K562 (cell line): ENCODE results near the gene FGF12. TPM values are rescaled to one million over a fixed set of nuclear protein-coding genes. Genes with fewer than 3 reads are reported as not detected.

ENCODE experiments used
- ATAC-seq: fragments of 200-7000 bp; cut with Tn5 transposase; 3 replicates; pipeline ENCODE4 v1.9.1; 2020; ENCODE audit warnings: moderate library complexity
- BruUV-seq: library from RNA; stranded (reverse); fragments of 400-500 nt; replicated peaks from 2 replicates; lab custom pipeline; 2021; lab: Mats Ljungman, UMichigan
- CTCF ChIA-PET: fragments of 300-600 bp; formaldehyde crosslinking; extraction: SDS; loops from one replicate; lab custom pipeline; 2021; ENCODE audit warnings: low intra/inter-chr PET ratio; lab: Yijun Ruan, JAX
- POLR2A ChIA-PET: fragments of 300-600, 350-650 bp; sonication (Branson Sonifier 250); formaldehyde crosslinking; extraction: SDS; loops from one replicate; lab custom pipeline; 2021; ENCODE audit warnings: antibody characterized with exemption, inconsistent platforms; lab: Yijun Ruan, JAX
- DNase-seq, 4 experiments: peaks; one replicate each; pipeline versions ENCODE4 v3.0.0 to v3.0.0-alpha.2; 2011 to 2018; ENCODE audit warnings: low spot score in 3 of 4, mixed read lengths in 3 of 4; ENCODE audit errors: extremely low read depth in 1 of 4
- FAIRE-seq: peaks from 2 replicates; lab custom pipeline; 2011; peaks lifted over from hg19 to GRCh38; lab: Jason Lieb, UNC
- H2AFZ ChIP-seq: 2 replicates; pipeline ENCODE4 v1.6.0; 2011; ENCODE audit warnings: low read depth, low read length, control low read depth, inconsistent platforms
- H3K27ac ChIP-seq: fragments of 200-600 bp; 3 replicates; pipeline ENCODE4 v1.8.0; 2011; ENCODE audit warnings: low read depth, mild to moderate bottlenecking, control low read depth, inconsistent platforms, low read length, moderate library complexity, mixed read lengths; ENCODE audit errors: extremely low read depth
- H3K27me3 ChIP-seq, 2 experiments: fragments of 300-600 bp in 1 of 2; 2 replicates in 1 of 2; 3 replicates in 1 of 2; pipeline versions ENCODE4 v1.6.0 to v1.8.0; 2011; ENCODE audit warnings: inconsistent platforms in 2 of 2, low read length in 2 of 2, mild to moderate bottlenecking in 1 of 2, mixed read lengths in 1 of 2, moderate library complexity in 1 of 2; ENCODE audit not compliant: control insufficient read depth in 2 of 2, insufficient read depth in 2 of 2
- H3K36me3 ChIP-seq: fragments of 300-600 bp; 3 replicates; pipeline ENCODE4 v1.8.0; 2011; ENCODE audit warnings: mild to moderate bottlenecking, low read length, inconsistent platforms; ENCODE audit not compliant: control insufficient read depth, insufficient read depth
- H3K4me1 ChIP-seq, 2 experiments: fragments of 200-600 bp in 1 of 2; replicated peaks in 1 of 2; 2 replicates in 1 of 2; 3 replicates in 1 of 2; pipeline versions ENCODE4 v1.5.1 to v1.8.0; 2011; ENCODE audit warnings: inconsistent platforms in 2 of 2, low read length in 2 of 2, mild to moderate bottlenecking in 1 of 2, mixed read lengths in 1 of 2, moderate library complexity in 1 of 2; ENCODE audit not compliant: control insufficient read depth in 2 of 2, insufficient read depth in 2 of 2
- H3K4me2 ChIP-seq: 2 replicates; pipeline ENCODE4 v1.6.1; 2011; ENCODE audit warnings: low read length, control low read depth, inconsistent platforms, mixed read lengths; ENCODE audit not compliant: insufficient read depth
- H3K4me3 ChIP-seq: fragments of 200-600 bp; sonication (generic), shearing (Covaris generic); 2 replicates; pipeline ENCODE4 v1.5.1; 2016; ENCODE audit warnings: control low read depth, inconsistent platforms
- H3K79me2 ChIP-seq: fragments of 200-600 bp; 3 replicates; pipeline ENCODE4 v1.8.0; 2011; ENCODE audit warnings: low read length, inconsistent platforms; ENCODE audit not compliant: control insufficient read depth, insufficient read depth
- H3K9ac ChIP-seq, 2 experiments: 2 replicates each; pipeline versions ENCODE4 v1.6.0 to v1.6.1; 2011; ENCODE audit warnings: low read depth in 2 of 2, low read length in 2 of 2, control low read depth in 1 of 2, inconsistent platforms in 1 of 2, mild to moderate bottlenecking in 1 of 2, mixed read lengths in 1 of 2; ENCODE audit not compliant: insufficient read depth in 1 of 2
- H3K9me1 ChIP-seq: one replicate; pipeline ENCODE4 v1.6.0; 2011; ENCODE audit warnings: inconsistent platforms, mild to moderate bottlenecking, low read length, moderate library complexity; ENCODE audit not compliant: control insufficient read depth, insufficient read depth
- H3K9me3 ChIP-seq: replicated peaks from 2 replicates; pipeline ENCODE4 v1.5.1; 2011; ENCODE audit warnings: low read depth, low read length, inconsistent platforms; ENCODE audit not compliant: control insufficient read depth, insufficient read depth
- H4K20me1 ChIP-seq: replicated peaks from 2 replicates; pipeline ENCODE4 v1.6.1; 2011; ENCODE audit warnings: low read length, inconsistent platforms, mixed read lengths; ENCODE audit not compliant: control insufficient read depth, insufficient read depth
- CHD2 ChIP-seq: IDR thresholded peaks from 2 replicates; pipeline ENCODE4 v1.6.1; 2011; ENCODE audit warnings: low read depth, low read length
- DPF2 ChIP-seq: fragments of 450-650 bp; IDR thresholded peaks from 2 replicates; pipeline ENCODE4 v1.6.1; 2016
- ELF1 ChIP-seq: fragments of 200-800 bp; sonication (Bioruptor generic); IDR thresholded peaks from 2 replicates; pipeline ENCODE4 v1.6.1; 2016; ENCODE audit warnings: missing genetic modification characterization, missing compliant biosample characterization
- FIP1L1 ChIP-seq: fragments of 200-400 bp; formaldehyde crosslinking; IDR thresholded peaks from 2 replicates; pipeline ENCODE4 v1.6.1; 2018; ENCODE audit warnings: mild to moderate bottlenecking, low read depth, low read length; ENCODE audit not compliant: poor library complexity, severe bottlenecking
- FUS ChIP-seq: fragments of 200-400 bp; formaldehyde crosslinking; optimal IDR thresholded peaks from 2 replicates; pipeline ENCODE3; 2017; ENCODE audit warnings: low read depth, low read length
- NCOA2 ChIP-seq, 2 experiments: fragments of 450-650 bp; IDR thresholded peaks; 2 replicates each; pipeline ENCODE4 v1.6.1; 2018; ENCODE audit warnings: mild to moderate bottlenecking in 2 of 2, moderate library complexity in 1 of 2; ENCODE audit not compliant: partially characterized antibody in 2 of 2
- RFX1 ChIP-seq: fragments of 450-650 bp; IDR thresholded peaks from 2 replicates; pipeline ENCODE4 v1.6.1; 2016; ENCODE audit warnings: mild to moderate bottlenecking, moderate library complexity
- ZNF23 ChIP-seq: fragments of 250-450 bp; sonication (Bioruptor Pico); IDR thresholded peaks from 2 replicates; pipeline ENCODE4 v1.4.0; 2020; ENCODE audit warnings: mild to moderate bottlenecking
- in situ Hi-C: fragments of 300-500 bp; cut with MboI; formaldehyde crosslinking; loops from 4 replicates; pipeline ENCODE4 v1.15.0; 2018; ENCODE audit warnings: inconsistent platforms, mixed read lengths
- intact Hi-C: fragments of 100-400 bp; cut with micrococcal nuclease; formaldehyde crosslinking; loops from 2 replicates; pipeline ENCODE4 v1.14.2; 2022
- polyA plus RNA-seq, 8 experiments: library from polyadenylated mRNA; depleted of rRNA in 4 of 8; stranded (reverse) in 5 of 8; unstranded in 3 of 8; fragments of >200 nt; fragmentation: Nextera tagmentation in 2 of 8; fragmentation: Illumina TruSeq in 1 of 8; extraction: Ambion mirVana in 2 of 8; extraction: Trizol in 1 of 8; gene quantifications; 2 replicates each; pipeline versions ENCODE4 v1.2.1 to v1.2.3, GENCODE V29; 2011 to 2014; ENCODE audit warnings: inconsistent platforms in 1 of 8, missing spikeins in 1 of 8
- total RNA-seq, 7 experiments: library from RNA; depleted of rRNA in 6 of 7; stranded (reverse); fragments of >200 nt in 6 of 7; fragmentation: Illumina TruSeq in 2 of 7; extraction: Trizol in 2 of 7; gene quantifications; 2 replicates each; pipeline versions ENCODE4 v1.2.1 to v1.2.3, GENCODE V29; 2011 to 2021; ENCODE audit warnings: low replicate concordance in 1 of 7
- TF ChIP-seq, protein P1 (sequence below): sonication (generic); formaldehyde crosslinking; IDR thresholded peaks from 2 replicates; pipeline ENCODE4 v1.8.0; 2022; ENCODE audit warnings: mild to moderate bottlenecking, low read depth, missing genetic modification reagents
- TF ChIP-seq, protein P2 (sequence below): sonication (generic); formaldehyde crosslinking; IDR thresholded peaks from 2 replicates; pipeline ENCODE4 v1.8.1; 2023; ENCODE audit warnings: mild to moderate bottlenecking, missing genetic modification reagents
- TF ChIP-seq, protein P3 (sequence below): conservative IDR thresholded peaks from 2 replicates; pipeline ENCODE4 v1.6.1; 2011; ENCODE audit warnings: low read depth, mild to moderate bottlenecking, low read length; ENCODE audit not compliant: control insufficient read depth
- TF ChIP-seq, protein P4 (sequence below): sonication (generic); formaldehyde crosslinking; IDR thresholded peaks from 2 replicates; pipeline ENCODE4 v1.8.0; 2023; ENCODE audit warnings: mild to moderate bottlenecking, missing genetic modification reagents
- TF ChIP-seq, protein P5 (sequence below), 2 experiments: fragments of 450-650 bp; conservative IDR thresholded peaks; 2 replicates each; pipeline ENCODE4 v1.6.1; 2017; ENCODE audit warnings: mild to moderate bottlenecking in 2 of 2, moderate library complexity in 2 of 2

Gene FGF12
- total and polyA plus RNA-seq, 9 of the 15 experiments (the other 6 are each of a cell fraction or from before 2014, with no cell fraction given): not detected

DNA sequence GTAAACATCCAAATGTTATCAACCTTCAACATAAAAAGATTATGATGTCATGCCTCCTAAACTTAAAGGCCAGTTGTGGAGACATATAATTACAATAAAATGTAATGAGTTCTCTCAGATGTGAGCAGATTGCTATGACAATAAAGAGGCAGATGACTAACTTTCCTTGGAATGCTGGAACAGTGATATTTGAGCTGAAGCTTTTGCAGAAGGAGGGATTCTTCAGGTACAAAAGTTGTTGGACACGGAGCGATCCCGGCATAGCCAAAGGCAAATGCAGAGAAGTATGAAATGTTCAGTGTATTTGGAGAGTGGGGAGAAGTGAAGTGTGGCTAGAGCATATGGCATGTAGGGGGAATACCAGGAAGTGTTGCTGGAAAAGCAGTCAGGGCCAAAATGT lies 520.1 kb downstream of the FGF12 start (continued):
- TF ChIP-seq, protein P1, sequence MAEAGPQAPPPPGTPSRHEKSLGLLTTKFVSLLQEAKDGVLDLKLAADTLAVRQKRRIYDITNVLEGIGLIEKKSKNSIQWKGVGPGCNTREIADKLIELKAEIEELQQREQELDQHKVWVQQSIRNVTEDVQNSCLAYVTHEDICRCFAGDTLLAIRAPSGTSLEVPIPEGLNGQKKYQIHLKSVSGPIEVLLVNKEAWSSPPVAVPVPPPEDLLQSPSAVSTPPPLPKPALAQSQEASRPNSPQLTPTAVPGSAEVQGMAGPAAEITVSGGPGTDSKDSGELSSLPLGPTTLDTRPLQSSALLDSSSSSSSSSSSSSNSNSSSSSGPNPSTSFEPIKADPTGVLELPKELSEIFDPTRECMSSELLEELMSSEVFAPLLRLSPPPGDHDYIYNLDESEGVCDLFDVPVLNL (CRISPR knock-in tag): no peak
- TF ChIP-seq, protein P2, sequence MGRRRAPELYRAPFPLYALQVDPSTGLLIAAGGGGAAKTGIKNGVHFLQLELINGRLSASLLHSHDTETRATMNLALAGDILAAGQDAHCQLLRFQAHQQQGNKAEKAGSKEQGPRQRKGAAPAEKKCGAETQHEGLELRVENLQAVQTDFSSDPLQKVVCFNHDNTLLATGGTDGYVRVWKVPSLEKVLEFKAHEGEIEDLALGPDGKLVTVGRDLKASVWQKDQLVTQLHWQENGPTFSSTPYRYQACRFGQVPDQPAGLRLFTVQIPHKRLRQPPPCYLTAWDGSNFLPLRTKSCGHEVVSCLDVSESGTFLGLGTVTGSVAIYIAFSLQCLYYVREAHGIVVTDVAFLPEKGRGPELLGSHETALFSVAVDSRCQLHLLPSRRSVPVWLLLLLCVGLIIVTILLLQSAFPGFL (CRISPR knock-in tag): no peak
- no peak for TF ChIP-seq ELF1 (tag)
- no peak for TF ChIP-seq NCOA2 (IDR thresholded peaks at IDR 0.05; ENCODE audit: partially characterized antibody in 2 of 2)
- no peak for TF ChIP-seq CHD2
- no peak for TF ChIP-seq ZNF23 (CRISPR knock-in tag)

DNA sequence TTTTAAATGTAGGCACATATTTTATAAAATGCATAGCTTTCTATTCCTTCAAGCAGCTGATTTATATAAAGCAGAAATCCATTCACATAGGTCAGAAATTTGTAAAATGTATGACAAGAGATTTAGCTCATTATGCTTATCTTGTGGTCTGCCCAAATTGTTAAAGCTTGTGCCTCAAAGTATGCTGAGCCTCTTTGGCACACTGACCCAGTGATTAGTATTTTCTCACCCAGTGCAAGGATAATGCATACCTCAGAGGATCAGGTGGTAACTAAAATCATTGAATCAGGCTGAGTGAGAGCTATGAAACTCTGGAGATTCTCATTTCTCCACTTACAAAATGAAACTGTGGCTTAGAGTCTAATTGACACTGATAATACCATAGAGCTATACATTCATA lies 533.3 kb downstream of the FGF12 start:
- TF ChIP-seq FUS (no peak), RFX1 (no peak), FIP1L1 (no peak), DPF2 (no peak)
- TF ChIP-seq, protein P3, sequence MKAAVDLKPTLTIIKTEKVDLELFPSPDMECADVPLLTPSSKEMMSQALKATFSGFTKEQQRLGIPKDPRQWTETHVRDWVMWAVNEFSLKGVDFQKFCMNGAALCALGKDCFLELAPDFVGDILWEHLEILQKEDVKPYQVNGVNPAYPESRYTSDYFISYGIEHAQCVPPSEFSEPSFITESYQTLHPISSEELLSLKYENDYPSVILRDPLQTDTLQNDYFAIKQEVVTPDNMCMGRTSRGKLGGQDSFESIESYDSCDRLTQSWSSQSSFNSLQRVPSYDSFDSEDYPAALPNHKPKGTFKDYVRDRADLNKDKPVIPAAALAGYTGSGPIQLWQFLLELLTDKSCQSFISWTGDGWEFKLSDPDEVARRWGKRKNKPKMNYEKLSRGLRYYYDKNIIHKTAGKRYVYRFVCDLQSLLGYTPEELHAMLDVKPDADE: no peak
- TF ChIP-seq, protein P4, sequence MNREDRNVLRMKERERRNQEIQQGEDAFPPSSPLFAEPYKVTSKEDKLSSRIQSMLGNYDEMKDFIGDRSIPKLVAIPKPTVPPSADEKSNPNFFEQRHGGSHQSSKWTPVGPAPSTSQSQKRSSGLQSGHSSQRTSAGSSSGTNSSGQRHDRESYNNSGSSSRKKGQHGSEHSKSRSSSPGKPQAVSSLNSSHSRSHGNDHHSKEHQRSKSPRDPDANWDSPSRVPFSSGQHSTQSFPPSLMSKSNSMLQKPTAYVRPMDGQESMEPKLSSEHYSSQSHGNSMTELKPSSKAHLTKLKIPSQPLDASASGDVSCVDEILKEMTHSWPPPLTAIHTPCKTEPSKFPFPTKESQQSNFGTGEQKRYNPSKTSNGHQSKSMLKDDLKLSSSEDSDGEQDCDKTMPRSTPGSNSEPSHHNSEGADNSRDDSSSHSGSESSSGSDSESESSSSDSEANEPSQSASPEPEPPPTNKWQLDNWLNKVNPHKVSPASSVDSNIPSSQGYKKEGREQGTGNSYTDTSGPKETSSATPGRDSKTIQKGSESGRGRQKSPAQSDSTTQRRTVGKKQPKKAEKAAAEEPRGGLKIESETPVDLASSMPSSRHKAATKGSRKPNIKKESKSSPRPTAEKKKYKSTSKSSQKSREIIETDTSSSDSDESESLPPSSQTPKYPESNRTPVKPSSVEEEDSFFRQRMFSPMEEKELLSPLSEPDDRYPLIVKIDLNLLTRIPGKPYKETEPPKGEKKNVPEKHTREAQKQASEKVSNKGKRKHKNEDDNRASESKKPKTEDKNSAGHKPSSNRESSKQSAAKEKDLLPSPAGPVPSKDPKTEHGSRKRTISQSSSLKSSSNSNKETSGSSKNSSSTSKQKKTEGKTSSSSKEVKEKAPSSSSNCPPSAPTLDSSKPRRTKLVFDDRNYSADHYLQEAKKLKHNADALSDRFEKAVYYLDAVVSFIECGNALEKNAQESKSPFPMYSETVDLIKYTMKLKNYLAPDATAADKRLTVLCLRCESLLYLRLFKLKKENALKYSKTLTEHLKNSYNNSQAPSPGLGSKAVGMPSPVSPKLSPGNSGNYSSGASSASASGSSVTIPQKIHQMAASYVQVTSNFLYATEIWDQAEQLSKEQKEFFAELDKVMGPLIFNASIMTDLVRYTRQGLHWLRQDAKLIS (CRISPR knock-in tag): no peak
- TF ChIP-seq, protein P5, sequence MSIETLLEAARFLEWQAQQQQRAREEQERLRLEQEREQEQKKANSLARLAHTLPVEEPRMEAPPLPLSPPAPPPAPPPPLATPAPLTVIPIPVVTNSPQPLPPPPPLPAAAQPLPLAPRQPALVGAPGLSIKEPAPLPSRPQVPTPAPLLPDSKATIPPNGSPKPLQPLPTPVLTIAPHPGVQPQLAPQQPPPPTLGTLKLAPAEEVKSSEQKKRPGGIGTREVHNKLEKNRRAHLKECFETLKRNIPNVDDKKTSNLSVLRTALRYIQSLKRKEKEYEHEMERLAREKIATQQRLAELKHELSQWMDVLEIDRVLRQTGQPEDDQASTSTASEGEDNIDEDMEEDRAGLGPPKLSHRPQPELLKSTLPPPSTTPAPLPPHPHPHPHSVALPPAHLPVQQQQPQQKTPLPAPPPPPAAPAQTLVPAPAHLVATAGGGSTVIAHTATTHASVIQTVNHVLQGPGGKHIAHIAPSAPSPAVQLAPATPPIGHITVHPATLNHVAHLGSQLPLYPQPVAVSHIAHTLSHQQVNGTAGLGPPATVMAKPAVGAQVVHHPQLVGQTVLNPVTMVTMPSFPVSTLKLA (conservative IDR thresholded peaks at IDR 0.05): no peak
- Histone ChIP-seq H3K9me1 (no peaks in the 10 kb centered on the region), H3K4me2 (no peak overlapping the region), H3K36me3 (no peaks in the 10 kb centered on the region), H3K27ac (no peak overlapping the region), H3K79me2 (no peaks in the 10 kb centered on the region), H3K9ac (no peak overlapping the region), H2AFZ (no peak overlapping the region), H3K27me3 (no peaks in the 10 kb centered on the region), H3K9me3 (no peaks in the 10 kb centered on the region), H3K4me3 (no peak overlapping the region), H3K4me1 (no peaks in the 10 kb centered on the region), H4K20me1 (no peaks in the 10 kb centered on the region)
- no peak for ATAC-seq
- in situ Hi-C loops (no loop called here), intact Hi-C loops (no loop called here)
- POLR2A ChIA-PET: interaction anchor here (0.7 kb wide), 1 partner anchor 875 kb away, joined by 3 read pairs; no protein-coding TSS in a partner anchor
- FAIRE-seq: no peak
- DNase-seq: no peak
- CTCF ChIA-PET: no interaction called here
- no TSS peak for BruUV-seq
